WTC11 (cell line): Measurements from ENCODE around the gene BFSP2. TPM values are rescaled to one million over a fixed set of nuclear protein-coding genes. Genes with fewer than 3 reads are reported as not detected.

Source experiments
- ATAC-seq: fragments of 200-7000 bp; cut with Tn5 transposase; 2 replicates; pipeline ENCODE4 v1.10.0; 2021; ENCODE audit warnings: mild to moderate bottlenecking, moderate library complexity
- CTCF ChIA-PET: fragments of 300-600 bp; sonication (Branson Sonifier 250); formaldehyde crosslinking; loops from one replicate; lab custom pipeline; 2021; ENCODE audit warnings: antibody characterized with exemption; lab: Charles Lee
- POLR2A ChIA-PET: fragments of 350-600 bp; sonication (Branson Sonifier 250); formaldehyde crosslinking; loops from one replicate; lab custom pipeline; 2021; ENCODE audit warnings: antibody characterized with exemption; lab: Charles Lee
- DNase-seq: peaks from one replicate; pipeline ENCODE4 v3.0.0; 2021; ENCODE audit warnings: low spot score
- H3K27ac Mint-ChIP-seq: 2 replicates; pipeline ENCODE4 v1.8.0; 2021; ENCODE audit warnings: mixed read lengths
- H3K27me3 Mint-ChIP-seq: 2 replicates; pipeline ENCODE4 v1.8.0; 2021; ENCODE audit warnings: low read depth, mild to moderate bottlenecking, moderate library complexity, mixed read lengths
- H3K36me3 Mint-ChIP-seq: 2 replicates; pipeline ENCODE4 v1.8.0; 2021; ENCODE audit warnings: mixed read lengths
- H3K4me1 Mint-ChIP-seq: 2 replicates; pipeline ENCODE4 v1.8.0; 2022; ENCODE audit warnings: mixed read lengths
- H3K4me3 Mint-ChIP-seq: 2 replicates; pipeline ENCODE4 v1.8.0; 2021; ENCODE audit warnings: mild to moderate bottlenecking, moderate library complexity, mixed read lengths
- H3K9me3 Mint-ChIP-seq: 2 replicates; pipeline ENCODE4 v1.8.0; 2021; ENCODE audit warnings: mixed read lengths
- ATF2 ChIP-seq: sonication (generic); formaldehyde crosslinking; IDR thresholded peaks from 2 replicates; pipeline ENCODE4 v1.8.1; 2022; ENCODE audit warnings: low read depth, missing genetic modification reagents, borderline replicate concordance
- ATF6 ChIP-seq: sonication (generic); formaldehyde crosslinking; IDR thresholded peaks from 2 replicates; pipeline ENCODE4 v1.8.1; 2023; ENCODE audit warnings: mild to moderate bottlenecking, missing genetic modification reagents
- CBFB ChIP-seq: sonication (generic); formaldehyde crosslinking; IDR thresholded peaks from 2 replicates; pipeline ENCODE4 v1.8.1; 2022; ENCODE audit warnings: mild to moderate bottlenecking, low read depth, missing genetic modification reagents
- CREB1 ChIP-seq: sonication (generic); formaldehyde crosslinking; IDR thresholded peaks from 2 replicates; pipeline ENCODE4 v1.8.0; 2023; ENCODE audit warnings: mild to moderate bottlenecking, missing genetic modification reagents
- ELF4 ChIP-seq: sonication (generic); formaldehyde crosslinking; IDR thresholded peaks from 2 replicates; pipeline ENCODE4 v1.8.1; 2022; ENCODE audit warnings: low read depth, mild to moderate bottlenecking, moderate library complexity, missing genetic modification reagents
- EMX1 ChIP-seq: fragments of 250-450 bp; sonication (Bioruptor Pico); IDR thresholded peaks from 2 replicates; pipeline ENCODE4 v1.8.0; 2021; ENCODE audit warnings: mild to moderate bottlenecking
- ESRRA ChIP-seq: sonication (generic); formaldehyde crosslinking; IDR thresholded peaks from 2 replicates; pipeline ENCODE4 v1.8.1; 2022; ENCODE audit warnings: mild to moderate bottlenecking, missing genetic modification reagents, borderline replicate concordance
- KAT7 ChIP-seq: sonication (generic); formaldehyde crosslinking; IDR thresholded peaks from 2 replicates; pipeline ENCODE4 v1.8.1; 2023; ENCODE audit warnings: missing genetic modification reagents, mild to moderate bottlenecking, borderline replicate concordance
- TCF7 ChIP-seq: sonication (generic); formaldehyde crosslinking; IDR thresholded peaks from 2 replicates; pipeline ENCODE4 v1.8.0; 2022; ENCODE audit warnings: mild to moderate bottlenecking, low read depth, missing genetic modification reagents, moderate library complexity
- TEAD4 ChIP-seq: sonication (generic); formaldehyde crosslinking; IDR thresholded peaks from 2 replicates; pipeline ENCODE4 v1.8.0; 2022; ENCODE audit warnings: mild to moderate bottlenecking, missing genetic modification reagents
- ZNF121 ChIP-seq: sonication (generic); formaldehyde crosslinking; IDR thresholded peaks from 2 replicates; pipeline ENCODE4 v1.8.0; 2023; ENCODE audit warnings: missing genetic modification reagents
- ZNF219 ChIP-seq: sonication (generic); formaldehyde crosslinking; IDR thresholded peaks from 2 replicates; pipeline ENCODE4 v1.8.0; 2023; ENCODE audit warnings: missing genetic modification reagents, mild to moderate bottlenecking, borderline replicate concordance
- ZNF423 ChIP-seq: fragments of 250-450 bp; sonication (Bioruptor Pico); IDR thresholded peaks from 2 replicates; pipeline ENCODE4 v2.1.2; 2022; ENCODE audit warnings: mild to moderate bottlenecking, moderate library complexity
- ZNF512 ChIP-seq: sonication (generic); formaldehyde crosslinking; IDR thresholded peaks from 2 replicates; pipeline ENCODE4 v1.8.1; 2022; ENCODE audit warnings: missing genetic modification reagents, borderline replicate concordance
- ZNF671 ChIP-seq: fragments of 250-450 bp; sonication (Bioruptor Pico); IDR thresholded peaks from 2 replicates; pipeline ENCODE4 v1.8.0; 2021; ENCODE audit warnings: mild to moderate bottlenecking
- total RNA-seq: library from RNA; stranded (reverse); gene quantifications from 3 replicates; pipeline ENCODE4 v1.2.3, GENCODE V29; 2021
- TF ChIP-seq, protein P1 (sequence below): fragments of 250-450 bp; sonication (Bioruptor Pico); IDR thresholded peaks from 2 replicates; pipeline ENCODE4 v1.9.0; 2021; ENCODE audit warnings: mild to moderate bottlenecking
- TF ChIP-seq, protein P2 (sequence below): sonication (generic); formaldehyde crosslinking; IDR thresholded peaks from 2 replicates; pipeline ENCODE4 v1.8.0; 2022; ENCODE audit warnings: mild to moderate bottlenecking, missing genetic modification reagents
- TF ChIP-seq, protein P3 (sequence below): sonication (generic); formaldehyde crosslinking; IDR thresholded peaks from 2 replicates; pipeline ENCODE4 v1.8.1; 2023; ENCODE audit warnings: mild to moderate bottlenecking, missing genetic modification reagents, moderate library complexity
- TF ChIP-seq, protein P4 (sequence below): fragments of 250-450 bp; sonication (Bioruptor Pico); conservative IDR thresholded peaks from 2 replicates; pipeline ENCODE4 v1.9.0; 2021; ENCODE audit warnings: mild to moderate bottlenecking
- TF ChIP-seq, protein P5 (sequence below): sonication (generic); formaldehyde crosslinking; IDR thresholded peaks from 2 replicates; pipeline ENCODE4 v1.8.0; 2022; ENCODE audit warnings: mild to moderate bottlenecking, missing genetic modification reagents
- TF ChIP-seq, protein P6 (sequence below): sonication (generic); formaldehyde crosslinking; conservative IDR thresholded peaks from 2 replicates; pipeline ENCODE4 v1.8.1; 2023; ENCODE audit warnings: mild to moderate bottlenecking, low read depth, missing genetic modification reagents, moderate library complexity

Gene BFSP2
- total RNA-seq, 1 experiment from 2014 or later, result not detected

DNA sequence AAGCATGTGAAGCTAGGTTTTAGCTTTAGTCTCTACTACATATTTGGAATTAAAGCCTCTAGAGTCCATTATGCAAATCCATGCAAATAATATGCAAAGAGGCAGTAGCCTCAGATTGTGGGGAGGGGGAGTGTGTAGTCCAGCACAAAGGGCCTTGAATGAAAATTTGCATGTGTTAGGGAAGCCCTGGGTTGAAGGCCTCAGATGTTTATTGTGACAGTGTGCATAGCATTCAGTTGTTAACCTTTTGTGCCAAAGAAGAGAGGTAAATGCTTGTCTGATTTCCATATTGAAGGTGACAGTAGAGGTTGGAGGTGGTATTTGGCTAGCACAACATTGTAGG, 24.5 kb upstream of the BFSP2 start:
- Mint-ChIP-seq H3K27ac (no peak overlapping the region), H3K9me3 (no peaks in the 10 kb centered on the region; the same call in 1 of the 2 replicates), H3K4me3 (no peak overlapping the region), H3K36me3 (no peaks in the 10 kb centered on the region), H3K27me3 (no peaks in the 10 kb centered on the region), H3K4me1 (peaks cover 26% of the 10 kb centered on the region)
- CTCF ChIA-PET, result interaction anchor here (0.9 to 3.3 kb wide), 6 partner anchors 13 to 649 kb away, joined by 3 to 19 read pairs (median 3); no protein-coding TSS in a partner anchor
- DNase-seq, result no peak
- POLR2A ChIA-PET, result no interaction called here
- TF ChIP-seq CREB1 (CRISPR knock-in tag) (no peak), EMX1 (CRISPR knock-in tag) (no peak), CBFB (CRISPR knock-in tag) (no peak), ELF4 (CRISPR knock-in tag) (no peak), ATF2 (CRISPR knock-in tag) (no peak), ATF6 (no peak), TCF7 (CRISPR knock-in tag) (no peak), ZNF423 (CRISPR knock-in tag) (no peak), ZNF121 (CRISPR knock-in tag) (no peak), ZNF512 (no peak)
- TF ChIP-seq, protein P1, sequence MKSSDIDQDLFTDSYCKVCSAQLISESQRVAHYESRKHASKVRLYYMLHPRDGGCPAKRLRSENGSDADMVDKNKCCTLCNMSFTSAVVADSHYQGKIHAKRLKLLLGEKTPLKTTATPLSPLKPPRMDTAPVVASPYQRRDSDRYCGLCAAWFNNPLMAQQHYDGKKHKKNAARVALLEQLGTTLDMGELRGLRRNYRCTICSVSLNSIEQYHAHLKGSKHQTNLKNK (CRISPR knock-in tag), result no peak
- TF ChIP-seq, protein P2, sequence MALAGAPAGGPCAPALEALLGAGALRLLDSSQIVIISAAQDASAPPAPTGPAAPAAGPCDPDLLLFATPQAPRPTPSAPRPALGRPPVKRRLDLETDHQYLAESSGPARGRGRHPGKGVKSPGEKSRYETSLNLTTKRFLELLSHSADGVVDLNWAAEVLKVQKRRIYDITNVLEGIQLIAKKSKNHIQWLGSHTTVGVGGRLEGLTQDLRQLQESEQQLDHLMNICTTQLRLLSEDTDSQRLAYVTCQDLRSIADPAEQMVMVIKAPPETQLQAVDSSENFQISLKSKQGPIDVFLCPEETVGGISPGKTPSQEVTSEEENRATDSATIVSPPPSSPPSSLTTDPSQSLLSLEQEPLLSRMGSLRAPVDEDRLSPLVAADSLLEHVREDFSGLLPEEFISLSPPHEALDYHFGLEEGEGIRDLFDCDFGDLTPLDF (CRISPR knock-in tag), result no peak
- TF ChIP-seq, protein P3, sequence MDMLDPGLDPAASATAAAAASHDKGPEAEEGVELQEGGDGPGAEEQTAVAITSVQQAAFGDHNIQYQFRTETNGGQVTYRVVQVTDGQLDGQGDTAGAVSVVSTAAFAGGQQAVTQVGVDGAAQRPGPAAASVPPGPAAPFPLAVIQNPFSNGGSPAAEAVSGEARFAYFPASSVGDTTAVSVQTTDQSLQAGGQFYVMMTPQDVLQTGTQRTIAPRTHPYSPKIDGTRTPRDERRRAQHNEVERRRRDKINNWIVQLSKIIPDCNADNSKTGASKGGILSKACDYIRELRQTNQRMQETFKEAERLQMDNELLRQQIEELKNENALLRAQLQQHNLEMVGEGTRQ (CRISPR knock-in tag), result no peak
- TF ChIP-seq, protein P4, sequence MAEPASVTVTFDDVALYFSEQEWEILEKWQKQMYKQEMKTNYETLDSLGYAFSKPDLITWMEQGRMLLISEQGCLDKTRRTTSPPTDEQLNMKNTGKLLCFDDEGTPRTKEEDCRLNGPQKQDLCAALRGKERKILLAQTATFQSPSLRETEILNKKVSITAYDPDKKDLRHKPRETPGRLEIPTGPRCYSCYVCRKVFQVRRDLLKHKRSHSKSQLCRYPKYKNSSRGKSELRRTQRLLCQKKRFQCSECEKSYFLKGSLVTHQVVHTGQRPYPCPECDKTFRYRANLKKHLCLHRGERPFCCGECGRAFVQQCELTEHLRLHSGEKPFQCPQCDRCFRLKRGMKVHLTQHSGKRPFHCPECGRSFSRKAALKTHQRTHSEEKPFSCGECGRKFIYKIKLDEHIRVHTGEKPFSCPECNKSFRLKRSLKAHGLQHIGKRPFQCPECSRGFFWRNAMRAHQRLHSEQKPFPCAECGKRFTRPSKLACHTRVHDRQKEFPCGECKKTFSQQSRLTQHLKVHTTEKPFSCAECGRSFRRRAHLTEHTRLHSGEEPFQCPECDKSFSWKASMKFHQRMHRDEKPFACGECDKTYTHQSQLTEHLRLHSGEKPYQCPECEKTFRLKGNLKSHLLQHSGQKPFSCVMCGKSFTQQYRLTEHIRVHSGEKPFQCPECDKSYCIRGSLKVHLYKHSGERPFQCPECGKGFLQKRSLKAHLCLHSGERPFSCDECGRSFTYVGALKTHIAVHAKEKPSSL (CRISPR knock-in tag), result no peak
- peak; percentile 25; the same call in 1 of the 2 replicates for ATAC-seq

DNA sequence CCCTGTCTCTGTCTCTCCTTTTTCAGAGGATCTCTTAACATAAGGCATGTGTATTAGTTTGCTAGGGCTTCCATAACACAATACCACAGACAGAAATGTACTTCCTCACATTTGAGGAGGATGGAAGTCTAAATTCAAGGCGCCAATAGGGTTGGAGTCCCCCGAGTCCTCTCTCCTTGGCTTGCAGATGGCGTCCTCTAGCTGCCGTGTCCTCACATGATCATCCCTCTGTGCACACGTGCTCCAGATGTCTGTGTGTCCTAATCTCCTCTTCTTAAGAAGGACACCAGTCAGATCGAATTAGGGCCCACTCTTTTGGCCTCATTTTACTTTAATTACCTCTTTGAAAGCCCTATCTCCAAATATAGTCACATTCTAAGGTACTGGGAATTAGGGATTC, 23.0 kb upstream of the BFSP2 start:
- CTCF ChIA-PET, result interaction anchor here (0.6 to 3.3 kb wide), 9 partner anchors 24 to 650 kb away, joined by 3 to 19 read pairs (median 3); no protein-coding TSS in a partner anchor
- TF ChIP-seq, protein P5, sequence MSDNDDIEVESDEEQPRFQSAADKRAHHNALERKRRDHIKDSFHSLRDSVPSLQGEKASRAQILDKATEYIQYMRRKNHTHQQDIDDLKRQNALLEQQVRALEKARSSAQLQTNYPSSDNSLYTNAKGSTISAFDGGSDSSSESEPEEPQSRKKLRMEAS (CRISPR knock-in tag), result no peak
- TF ChIP-seq ESRRA (CRISPR knock-in tag) (no peak), ZNF671 (CRISPR knock-in tag) (no peak), KAT7 (CRISPR knock-in tag) (no peak), TEAD4 (CRISPR knock-in tag) (no peak), ELF4 (CRISPR knock-in tag) (no peak), ZNF219 (CRISPR knock-in tag) (no peak)
- TF ChIP-seq, protein P6, sequence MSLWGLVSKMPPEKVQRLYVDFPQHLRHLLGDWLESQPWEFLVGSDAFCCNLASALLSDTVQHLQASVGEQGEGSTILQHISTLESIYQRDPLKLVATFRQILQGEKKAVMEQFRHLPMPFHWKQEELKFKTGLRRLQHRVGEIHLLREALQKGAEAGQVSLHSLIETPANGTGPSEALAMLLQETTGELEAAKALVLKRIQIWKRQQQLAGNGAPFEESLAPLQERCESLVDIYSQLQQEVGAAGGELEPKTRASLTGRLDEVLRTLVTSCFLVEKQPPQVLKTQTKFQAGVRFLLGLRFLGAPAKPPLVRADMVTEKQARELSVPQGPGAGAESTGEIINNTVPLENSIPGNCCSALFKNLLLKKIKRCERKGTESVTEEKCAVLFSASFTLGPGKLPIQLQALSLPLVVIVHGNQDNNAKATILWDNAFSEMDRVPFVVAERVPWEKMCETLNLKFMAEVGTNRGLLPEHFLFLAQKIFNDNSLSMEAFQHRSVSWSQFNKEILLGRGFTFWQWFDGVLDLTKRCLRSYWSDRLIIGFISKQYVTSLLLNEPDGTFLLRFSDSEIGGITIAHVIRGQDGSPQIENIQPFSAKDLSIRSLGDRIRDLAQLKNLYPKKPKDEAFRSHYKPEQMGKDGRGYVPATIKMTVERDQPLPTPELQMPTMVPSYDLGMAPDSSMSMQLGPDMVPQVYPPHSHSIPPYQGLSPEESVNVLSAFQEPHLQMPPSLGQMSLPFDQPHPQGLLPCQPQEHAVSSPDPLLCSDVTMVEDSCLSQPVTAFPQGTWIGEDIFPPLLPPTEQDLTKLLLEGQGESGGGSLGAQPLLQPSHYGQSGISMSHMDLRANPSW (CRISPR knock-in tag), result no peak

More for the DNA sequence above, 23.0 kb upstream of the BFSP2 start:
- H3K27ac Mint-ChIP-seq, result no peak overlapping the region
- no peaks in the 10 kb centered on the region; the same call in 1 of the 2 replicates for H3K9me3 Mint-ChIP-seq
- no peaks in the 10 kb centered on the region for H3K27me3 Mint-ChIP-seq
- no peaks in the 10 kb centered on the region for H3K36me3 Mint-ChIP-seq
- POLR2A ChIA-PET, result interaction anchor here (0.6 kb wide), 1 partner anchor 646 kb away, joined by 3 read pairs; no protein-coding TSS in a partner anchor
- DNase-seq, result peak; percentile 23
- H3K4me3 Mint-ChIP-seq, result no peak overlapping the region
- peak; percentile 25; the same call in 1 of the 2 replicates for ATAC-seq
- peaks cover 26% of the 10 kb centered on the region for H3K4me1 Mint-ChIP-seq
